ENCODE data around the gene SPIRE1.
"Not testable (repeated sequence)": the region's sequence is repeated elsewhere in the genome, so short reads cannot be mapped to it uniquely, and the experiment has no call there.

Gene SPIRE1

GRCh38 chr18:12597760-12598159 lies 60.1 kb downstream of the SPIRE1 start:
- DNase-seq: no peak

GRCh38 chr18:12595571-12596255 lies 62.2 kb downstream of the SPIRE1 start:
- no peak for DNase-seq

GRCh38 chr18:12593866-12594265 lies 64.0 kb downstream of the SPIRE1 start:
- no peak for DNase-seq

- DNase-seq: no peak
Observed at GRCh38 chr18:12592597-12593127, 65.2 kb downstream of the SPIRE1 start.

- no peak for DNase-seq
Observed at GRCh38 chr18:12589448-12589847, 68.5 kb downstream of the SPIRE1 start.

GRCh38 chr18:12586956-12587355 lies 71.0 kb downstream of the SPIRE1 start:
- DNase-seq: no peak

GRCh38 chr18:12585218-12585617 lies 72.7 kb downstream of the SPIRE1 start:
- DNase-seq: no peak

GRCh38 chr18:12580630-12581342 lies 77.1 kb downstream of the SPIRE1 start:
- no peak for DNase-seq

- DNase-seq: no peak
Observed at GRCh38 chr18:12579775-12580174, 78.1 kb downstream of the SPIRE1 start.

- no peak for DNase-seq
Observed at GRCh38 chr18:12577848-12578247, 80.1 kb downstream of the SPIRE1 start.

- no peak for DNase-seq
Observed at GRCh38 chr18:12574494-12575185, 83.3 kb downstream of the SPIRE1 start.

- no peak for DNase-seq
Observed at GRCh38 chr18:12571630-12572029, 86.3 kb downstream of the SPIRE1 start.

- no peak for DNase-seq
Observed at GRCh38 chr18:12569791-12570190, 88.1 kb downstream of the SPIRE1 start.

GRCh38 chr18:12567849-12568248 lies 90.1 kb downstream of the SPIRE1 start:
- no peak for DNase-seq

GRCh38 chr18:12564861-12565260 lies 93.0 kb downstream of the SPIRE1 start:
- DNase-seq: no peak

- DNase-seq: no peak
Observed at GRCh38 chr18:12564378-12564777, 93.5 kb downstream of the SPIRE1 start.

GRCh38 chr18:12560600-12560999 lies 97.3 kb downstream of the SPIRE1 start:
- DNase-seq: not testable (repeated sequence)

- no peak for DNase-seq
Observed at GRCh38 chr18:12559319-12559718, 98.6 kb downstream of the SPIRE1 start.

GRCh38 chr18:12556946-12557806 lies 100.7 kb downstream of the SPIRE1 start:
- no peak for DNase-seq

GRCh38 chr18:12554796-12555388 lies 103.0 kb downstream of the SPIRE1 start:
- no peak for DNase-seq

- DNase-seq: no peak
Observed at GRCh38 chr18:12552879-12553242, 105.0 kb downstream of the SPIRE1 start.

Measured in activated naive CD4-positive, alpha-beta T cell treated with Interleukin-2 at 50 U/mL for 16 hours (primary cell).